ENCODE data around the gene ADAD1.

GRCh38 chr4:122450847-122451246, 72.0 kb downstream of the ADAD1 start:
- TF ChIP-seq CTCF (IDR thresholded peaks at IDR 0.05) = no peak
- TF ChIP-seq POLR2A (IDR thresholded peaks at IDR 0.05) = no peak
